CD4-positive, alpha-beta T cell (primary cell): ENCODE data around the gene SGIP1. TPM values are rescaled to one million over a fixed set of nuclear protein-coding genes. Genes with fewer than 3 reads are reported as not detected.

Source experiments
- ATAC-seq: fragments of 200-7000 bp; cut with Tn5 transposase; one replicate; pipeline ENCODE4 v1.10.0; 2022; ENCODE audit warnings: mild to moderate bottlenecking; ENCODE audit not compliant: poor library complexity
- CTCF ChIA-PET: fragments of 350-600 bp; sonication (Branson Sonifier 250); formaldehyde crosslinking; loops from one replicate; lab custom pipeline; 2021; ENCODE audit warnings: antibody characterized with exemption, inconsistent platforms; lab: Charles Lee
- POLR2A ChIA-PET: fragments of 350-600 bp; sonication (Branson Sonifier 250); formaldehyde crosslinking; loops from one replicate; lab custom pipeline; 2021; ENCODE audit warnings: antibody characterized with exemption, inconsistent platforms; lab: Charles Lee
- DNase-seq, 14 experiments: peaks; one replicate each; pipeline ENCODE4 v3.0.0-alpha.2; 2013 to 2020; ENCODE audit warnings: mixed read lengths in 2 of 14
- H3K27ac ChIP-seq, 2 donors: one replicate each; pipeline versions ENCODE4 v1.5.1 to v1.7.0; 2013; ENCODE audit warnings: low read length in 2 of 2, low read depth in 1 of 2, mild to moderate bottlenecking in 1 of 2
- H3K27me3 ChIP-seq, 2 experiments: 1 replicate in 1 of 2; 2 replicates in 1 of 2; pipeline versions ENCODE4 v1.6.1 to v1.7.0; 2013; ENCODE audit warnings: low read length in 2 of 2, control low read depth in 1 of 2, mild to moderate bottlenecking in 1 of 2, moderate library complexity in 1 of 2; ENCODE audit not compliant: insufficient read depth in 2 of 2, control insufficient read depth in 1 of 2
- H3K36me3 ChIP-seq: one replicate; pipeline ENCODE4 v1.6.1; 2013; ENCODE audit warnings: low read length, control low read depth; ENCODE audit not compliant: insufficient read depth
- H3K4me1 ChIP-seq: one replicate; pipeline ENCODE4 v1.6.1; 2013; ENCODE audit warnings: low read length, control low read depth; ENCODE audit not compliant: insufficient read depth
- H3K4me3 ChIP-seq: one replicate; pipeline ENCODE4 v1.5.1; 2013; ENCODE audit warnings: mild to moderate bottlenecking, low read length, moderate library complexity
- H3K9me3 ChIP-seq, 2 experiments: 1 replicate in 1 of 2; 2 replicates in 1 of 2; pipeline versions ENCODE4 v1.6.1 to v1.7.0; 2013; ENCODE audit warnings: low read length in 2 of 2, mild to moderate bottlenecking in 2 of 2, control low read depth in 1 of 2, moderate library complexity in 1 of 2; ENCODE audit not compliant: control insufficient read depth in 1 of 2, insufficient read depth in 1 of 2
- H3K27ac Mint-ChIP-seq: one replicate; pipeline ENCODE4 v1.8.0; 2020; ENCODE audit warnings: mixed read lengths
- H3K27me3 Mint-ChIP-seq: one replicate; pipeline ENCODE4 v1.8.0; 2021; ENCODE audit warnings: mixed read lengths
- H3K36me3 Mint-ChIP-seq: one replicate; pipeline ENCODE4 v1.8.0; 2021; ENCODE audit warnings: low read depth, mixed read lengths
- H3K4me1 Mint-ChIP-seq: one replicate; pipeline ENCODE4 v1.8.0; 2021; ENCODE audit warnings: low read depth, mixed read lengths
- H3K4me3 Mint-ChIP-seq: one replicate; pipeline ENCODE4 v1.8.0; 2020; ENCODE audit warnings: mild to moderate bottlenecking, mixed read lengths
- H3K9me3 Mint-ChIP-seq: one replicate; pipeline ENCODE4 v1.8.0; 2020; ENCODE audit warnings: mixed read lengths
- intact Hi-C, 2 experiments: fragments of 100-400 bp; cut with DNase I in 1 of 2; cut with micrococcal nuclease in 1 of 2; formaldehyde crosslinking; loops; one replicate each; pipeline versions ENCODE4 v1.15.1 to v1.9.0; 2023 to 2025; cut with DNase I, micrococcal nuclease
- total RNA-seq, 174 experiments: library from RNA in 2 of 174; stranded (reverse) in 2 of 174; gene quantifications; one replicate each; pipeline ENCODE4 v1.2.3 and lab custom pipeline; 2021 to 2026
- TF ChIP-seq, protein P1 (sequence below): fragments of 200-600 bp; IDR thresholded peaks from one replicate; pipeline ENCODE4 v1.8.0; 2022; ENCODE audit warnings: antibody characterized with exemption, mild to moderate bottlenecking

Gene SGIP1
- total RNA-seq, 2 experiments from 2014 or later = 0.84 TPM; not detected in 1

DNA sequence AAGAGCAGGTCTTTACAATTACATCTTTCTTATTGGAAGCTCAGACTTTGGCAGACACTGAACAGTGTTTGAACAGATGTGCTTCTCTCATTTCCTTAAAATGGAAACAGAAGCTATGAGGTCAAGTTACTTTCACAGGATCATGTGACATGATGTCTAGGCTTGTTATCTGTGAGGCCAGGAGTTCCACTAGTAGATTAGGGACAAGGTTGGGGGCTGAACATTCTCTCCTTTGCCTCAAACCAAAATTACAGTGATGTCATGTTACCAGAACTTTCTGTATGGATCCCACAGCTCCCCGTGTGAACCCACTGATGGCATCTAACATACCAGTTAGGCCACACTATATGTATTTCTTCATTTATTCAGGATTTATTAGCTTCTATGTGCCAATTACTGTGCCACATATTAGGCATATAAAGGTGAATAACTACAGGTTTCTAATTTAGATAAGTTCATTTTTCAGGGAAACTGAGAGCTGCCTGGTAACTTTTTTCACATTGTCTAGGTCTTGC lies 224.3 kb downstream of the SGIP1 start:
- TF ChIP-seq, protein P1, sequence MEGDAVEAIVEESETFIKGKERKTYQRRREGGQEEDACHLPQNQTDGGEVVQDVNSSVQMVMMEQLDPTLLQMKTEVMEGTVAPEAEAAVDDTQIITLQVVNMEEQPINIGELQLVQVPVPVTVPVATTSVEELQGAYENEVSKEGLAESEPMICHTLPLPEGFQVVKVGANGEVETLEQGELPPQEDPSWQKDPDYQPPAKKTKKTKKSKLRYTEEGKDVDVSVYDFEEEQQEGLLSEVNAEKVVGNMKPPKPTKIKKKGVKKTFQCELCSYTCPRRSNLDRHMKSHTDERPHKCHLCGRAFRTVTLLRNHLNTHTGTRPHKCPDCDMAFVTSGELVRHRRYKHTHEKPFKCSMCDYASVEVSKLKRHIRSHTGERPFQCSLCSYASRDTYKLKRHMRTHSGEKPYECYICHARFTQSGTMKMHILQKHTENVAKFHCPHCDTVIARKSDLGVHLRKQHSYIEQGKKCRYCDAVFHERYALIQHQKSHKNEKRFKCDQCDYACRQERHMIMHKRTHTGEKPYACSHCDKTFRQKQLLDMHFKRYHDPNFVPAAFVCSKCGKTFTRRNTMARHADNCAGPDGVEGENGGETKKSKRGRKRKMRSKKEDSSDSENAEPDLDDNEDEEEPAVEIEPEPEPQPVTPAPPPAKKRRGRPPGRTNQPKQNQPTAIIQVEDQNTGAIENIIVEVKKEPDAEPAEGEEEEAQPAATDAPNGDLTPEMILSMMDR = no peak
- Mint-ChIP-seq H3K4me3 (no peak overlapping the region), H3K9me3 (no peaks in the 10 kb centered on the region), H3K36me3 (no peaks in the 10 kb centered on the region), H3K27ac (no peak overlapping the region), H3K27me3 (peaks cover 28% of the 10 kb centered on the region), H3K4me1 (no peaks in the 10 kb centered on the region)
- no peaks in the 10 kb centered on the region for H3K4me1 ChIP-seq
- peaks cover 0 to 3% of the 10 kb centered on the region in 2 experiments for H3K27me3 ChIP-seq
- DNase-seq (no peak), ATAC-seq (no peak)
- no peaks in the 10 kb centered on the region for H3K36me3 ChIP-seq
- H3K4me3 ChIP-seq = no peak overlapping the region
- CTCF ChIA-PET = no interaction called here
- no peak overlapping the region for H3K27ac ChIP-seq
- no peaks in the 10 kb centered on the region for H3K9me3 ChIP-seq
- intact Hi-C loops = no loop called here
- POLR2A ChIA-PET = no interaction called here

DNA sequence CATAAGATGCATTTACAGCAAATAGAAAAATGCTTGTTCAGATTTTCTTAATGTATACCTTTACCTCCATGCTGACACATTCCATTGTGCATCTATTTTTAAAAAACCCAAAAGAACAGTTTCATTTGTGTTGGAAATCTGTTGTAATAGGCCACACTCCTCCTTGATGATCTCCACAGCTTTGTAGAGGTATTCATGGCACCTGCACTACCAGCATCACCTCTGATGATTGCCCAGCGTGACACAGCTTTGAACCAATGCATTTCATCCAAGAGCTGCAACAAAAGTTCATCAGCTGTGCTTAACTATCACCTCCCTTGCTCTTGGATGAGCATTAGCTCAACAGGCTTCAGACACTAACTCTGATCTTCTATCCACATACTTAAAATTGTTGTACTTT lies 226.6 kb downstream of the SGIP1 start:
- intact Hi-C loops = loop anchor here (5.0 to 10.0 kb wide), 5 partner anchors 164 to 994 kb away; partner anchors contain the start of genes DNAI4 (in 1 of the 2) and MIER1 (in 1 of the 2)
- Mint-ChIP-seq H3K36me3 (no peaks in the 10 kb centered on the region), H3K9me3 (no peaks in the 10 kb centered on the region), H3K4me1 (no peaks in the 10 kb centered on the region), H3K27ac (no peak overlapping the region), H3K4me3 (no peak overlapping the region), H3K27me3 (peaks cover 8% of the 10 kb centered on the region)
- no peak overlapping the region for H3K27ac ChIP-seq
- H3K4me3 ChIP-seq = no peak overlapping the region
- ChIA-PET POLR2A (no interaction called here), CTCF (no interaction called here)
- no peak for ATAC-seq
- no peaks in the 10 kb centered on the region for H3K4me1 ChIP-seq
- TF ChIP-seq, protein P1 = no peak
- H3K9me3 ChIP-seq = no peaks in the 10 kb centered on the region
- no peak for DNase-seq
- H3K36me3 ChIP-seq = no peaks in the 10 kb centered on the region
- no peaks in the 10 kb centered on the region for H3K27me3 ChIP-seq

DNA sequence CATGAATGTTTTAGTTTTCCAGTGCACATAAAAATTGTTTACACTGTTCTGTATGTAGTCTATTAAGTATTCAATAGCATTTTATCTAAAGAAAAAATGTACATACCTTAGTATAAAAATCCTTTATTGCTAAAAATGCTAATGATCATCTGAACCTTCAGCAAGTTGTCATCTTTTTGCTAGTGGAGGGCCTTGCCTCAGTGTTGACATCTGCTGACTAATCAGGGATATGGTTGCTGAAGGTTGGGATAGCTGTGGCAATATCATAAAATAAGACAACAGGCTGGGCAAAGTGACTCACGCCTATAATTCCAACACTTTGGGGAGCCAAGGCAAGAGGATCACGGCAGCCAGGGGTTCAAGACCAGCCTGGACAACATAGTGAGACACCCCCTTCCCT lies 227.3 kb downstream of the SGIP1 start:
- TF ChIP-seq, protein P1 = no peak

More for the DNA sequence above, 227.3 kb downstream of the SGIP1 start:
- intact Hi-C loops = loop anchor here (5.0 to 10.0 kb wide), 5 partner anchors 164 to 994 kb away; partner anchors contain the start of genes DNAI4 (in 1 of the 2) and MIER1 (in 1 of the 2)
- Mint-ChIP-seq H3K27me3 (peaks cover 7% of the 10 kb centered on the region), H3K27ac (no peak overlapping the region), H3K36me3 (no peaks in the 10 kb centered on the region), H3K4me3 (no peak overlapping the region), H3K9me3 (no peaks in the 10 kb centered on the region), H3K4me1 (no peaks in the 10 kb centered on the region)
- Histone ChIP-seq H3K36me3 (no peaks in the 10 kb centered on the region), H3K9me3 (no peaks in the 10 kb centered on the region), H3K27ac (no peak overlapping the region), H3K4me1 (no peaks in the 10 kb centered on the region), H3K4me3 (no peak overlapping the region), H3K27me3 (no peaks in the 10 kb centered on the region)
- ChIA-PET CTCF (no interaction called here), POLR2A (no interaction called here)
- DNase-seq (peak in 2 of 14 experiments; percentile 24 to 43), ATAC-seq (no peak)
